AG09319 (cell line): ENCODE results near the gene ITPKA.

Source experiments
- DNase-seq: peaks from one replicate; pipeline ENCODE4 v3.0.0-alpha.2; 2010; ENCODE audit warnings: low read depth; ENCODE audit errors: extremely low read depth
- TF ChIP-seq, protein P1 (sequence below): IDR thresholded peaks from 2 replicates; pipeline ENCODE4 v1.5.1; 2011; ENCODE audit warnings: low read depth, mild to moderate bottlenecking, inconsistent platforms, low read length, moderate library complexity

ITPKA gene

DNA sequence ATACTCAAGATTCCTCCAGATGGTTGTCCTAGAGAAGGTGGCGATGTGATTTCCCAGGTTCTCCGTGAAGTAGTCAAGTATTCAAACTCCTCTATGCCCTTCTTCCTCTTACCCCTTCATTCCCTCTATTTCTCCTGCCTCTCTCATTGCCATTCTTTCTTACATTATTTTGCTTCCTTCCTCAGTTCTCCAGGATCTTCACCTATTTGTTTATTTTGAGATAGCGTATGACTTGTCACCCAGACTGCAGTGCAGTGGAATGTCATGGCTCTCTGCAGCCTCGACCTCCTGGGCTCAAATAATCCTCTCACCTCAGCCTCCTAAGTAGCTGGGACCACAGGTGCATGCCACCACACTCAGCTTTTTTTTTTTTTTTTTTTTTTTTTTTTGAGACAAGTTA lies 1.8 kb upstream of the ITPKA start:
- TF ChIP-seq, protein P1, sequence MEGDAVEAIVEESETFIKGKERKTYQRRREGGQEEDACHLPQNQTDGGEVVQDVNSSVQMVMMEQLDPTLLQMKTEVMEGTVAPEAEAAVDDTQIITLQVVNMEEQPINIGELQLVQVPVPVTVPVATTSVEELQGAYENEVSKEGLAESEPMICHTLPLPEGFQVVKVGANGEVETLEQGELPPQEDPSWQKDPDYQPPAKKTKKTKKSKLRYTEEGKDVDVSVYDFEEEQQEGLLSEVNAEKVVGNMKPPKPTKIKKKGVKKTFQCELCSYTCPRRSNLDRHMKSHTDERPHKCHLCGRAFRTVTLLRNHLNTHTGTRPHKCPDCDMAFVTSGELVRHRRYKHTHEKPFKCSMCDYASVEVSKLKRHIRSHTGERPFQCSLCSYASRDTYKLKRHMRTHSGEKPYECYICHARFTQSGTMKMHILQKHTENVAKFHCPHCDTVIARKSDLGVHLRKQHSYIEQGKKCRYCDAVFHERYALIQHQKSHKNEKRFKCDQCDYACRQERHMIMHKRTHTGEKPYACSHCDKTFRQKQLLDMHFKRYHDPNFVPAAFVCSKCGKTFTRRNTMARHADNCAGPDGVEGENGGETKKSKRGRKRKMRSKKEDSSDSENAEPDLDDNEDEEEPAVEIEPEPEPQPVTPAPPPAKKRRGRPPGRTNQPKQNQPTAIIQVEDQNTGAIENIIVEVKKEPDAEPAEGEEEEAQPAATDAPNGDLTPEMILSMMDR: no peak
- DNase-seq: no peak

DNA sequence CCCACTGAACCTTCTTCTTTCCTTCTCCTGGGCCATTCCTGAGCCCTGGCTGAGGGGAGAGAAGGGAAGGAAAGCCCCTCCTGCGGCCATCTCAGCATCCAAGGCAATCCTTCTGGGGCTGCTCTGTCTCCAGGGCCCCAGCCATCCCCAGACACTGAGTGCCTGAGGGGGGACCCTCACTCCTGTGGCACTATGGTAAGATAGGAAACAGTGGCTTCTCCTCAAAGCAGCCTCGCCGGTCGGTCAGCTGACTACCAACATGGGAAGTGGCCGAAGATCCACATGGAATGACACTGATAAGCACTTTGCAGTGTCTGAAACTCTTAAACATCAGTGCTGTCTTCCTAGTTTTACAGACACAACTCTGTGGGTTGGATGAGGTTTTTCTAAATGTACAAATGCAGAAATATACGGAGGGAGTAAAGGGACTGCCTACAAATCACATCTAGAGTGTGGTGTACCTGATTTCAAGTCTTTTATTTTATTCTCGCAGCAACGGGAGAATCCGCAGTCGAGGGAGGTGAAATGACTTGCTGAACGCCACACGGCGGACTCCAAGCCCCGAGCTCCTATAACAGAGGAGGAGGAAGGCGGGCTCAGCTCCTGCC lies 973 bp upstream of the ITPKA start:
- DNase-seq: no peak
- TF ChIP-seq, protein P1: no peak

DNA sequence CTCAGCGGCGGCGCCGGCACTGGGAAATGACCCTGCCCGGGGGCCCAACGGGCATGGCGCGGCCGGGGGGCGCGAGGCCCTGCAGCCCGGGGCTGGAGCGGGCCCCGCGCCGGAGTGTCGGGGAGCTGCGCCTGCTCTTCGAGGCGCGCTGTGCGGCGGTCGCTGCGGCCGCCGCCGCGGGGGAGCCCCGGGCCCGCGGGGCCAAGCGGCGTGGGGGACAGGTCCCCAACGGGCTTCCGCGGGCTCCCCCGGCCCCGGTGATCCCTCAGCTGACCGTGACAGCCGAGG lies 172 bp downstream of the ITPKA start:
- DNase-seq: no peak
- TF ChIP-seq, protein P1: no peak

DNA sequence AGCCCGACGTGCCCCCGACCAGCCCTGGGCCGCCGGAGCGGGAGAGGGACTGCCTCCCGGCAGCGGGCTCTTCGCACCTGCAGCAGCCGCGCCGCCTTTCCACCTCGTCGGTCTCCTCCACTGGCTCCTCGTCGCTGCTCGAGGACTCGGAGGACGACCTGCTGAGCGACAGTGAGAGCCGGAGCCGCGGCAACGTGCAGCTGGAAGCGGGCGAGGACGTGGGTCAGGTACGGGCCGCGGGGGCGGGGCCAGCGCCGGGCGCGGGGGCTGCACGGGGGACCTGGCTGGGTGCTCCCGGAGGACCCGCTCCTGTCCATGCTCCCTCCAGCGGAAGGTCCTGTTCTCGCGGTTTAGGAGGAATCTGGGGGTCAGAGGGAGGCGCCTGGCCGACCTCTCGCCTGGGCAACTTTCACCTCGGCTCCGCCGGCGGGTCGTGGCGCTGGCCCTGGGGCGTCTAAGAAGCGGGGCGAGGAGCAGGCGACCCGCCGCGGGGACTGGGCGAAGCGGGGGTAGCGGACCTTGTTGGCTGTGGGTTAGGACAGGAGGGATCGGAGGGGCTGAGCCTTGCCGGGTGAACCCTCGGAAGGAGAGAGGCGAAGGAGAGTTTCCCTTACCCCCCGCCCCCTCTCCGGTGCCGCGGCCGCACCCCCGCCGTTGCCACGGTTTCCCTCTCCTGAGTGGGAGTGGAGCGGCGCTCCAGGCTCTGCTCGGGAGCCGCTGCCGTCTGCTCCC lies 682 bp downstream of the ITPKA start:
- DNase-seq: no peak
- TF ChIP-seq, protein P1: no peak

DNA sequence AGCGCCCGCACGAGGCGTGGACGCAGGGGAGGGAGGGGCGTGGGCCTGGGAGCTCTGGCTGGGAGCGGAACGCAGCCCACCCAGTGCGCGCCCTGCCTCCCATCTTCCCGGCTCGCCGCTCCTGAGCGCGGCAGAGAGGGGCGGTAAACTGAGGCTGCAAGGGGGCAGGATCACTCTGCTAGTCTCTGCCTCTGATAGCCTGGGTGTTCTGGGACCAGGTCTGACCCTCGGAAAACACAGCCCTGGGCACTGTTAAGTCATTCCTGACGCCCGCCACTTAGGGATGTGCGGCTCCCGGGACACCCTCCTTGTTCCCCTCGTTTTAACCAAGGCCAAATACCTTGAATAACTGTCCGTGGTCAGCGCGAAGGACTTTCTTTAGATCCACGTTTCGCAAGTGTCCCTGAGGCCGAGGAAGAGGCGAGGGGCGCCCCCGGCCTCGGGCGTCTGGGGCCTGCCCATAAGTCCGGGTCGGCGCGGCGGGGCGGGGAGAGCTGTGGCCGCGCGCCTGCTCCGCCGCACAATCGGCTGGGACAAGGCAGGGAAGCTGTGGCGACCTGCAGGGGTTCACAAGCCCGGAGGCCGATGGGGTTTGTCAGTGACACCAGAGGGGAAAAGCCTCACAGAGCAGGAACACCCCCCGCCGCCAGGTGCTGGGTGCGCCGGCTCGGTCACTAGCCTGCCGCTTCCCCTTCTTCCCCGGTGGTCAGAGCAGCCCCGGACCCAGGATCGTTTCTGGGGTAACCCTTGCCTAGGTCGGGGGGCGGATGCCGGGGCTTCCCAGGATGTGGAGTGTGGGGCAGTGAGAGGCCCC lies 1.5 kb downstream of the ITPKA start:
- DNase-seq: no peak
- TF ChIP-seq, protein P1: no peak

DNA sequence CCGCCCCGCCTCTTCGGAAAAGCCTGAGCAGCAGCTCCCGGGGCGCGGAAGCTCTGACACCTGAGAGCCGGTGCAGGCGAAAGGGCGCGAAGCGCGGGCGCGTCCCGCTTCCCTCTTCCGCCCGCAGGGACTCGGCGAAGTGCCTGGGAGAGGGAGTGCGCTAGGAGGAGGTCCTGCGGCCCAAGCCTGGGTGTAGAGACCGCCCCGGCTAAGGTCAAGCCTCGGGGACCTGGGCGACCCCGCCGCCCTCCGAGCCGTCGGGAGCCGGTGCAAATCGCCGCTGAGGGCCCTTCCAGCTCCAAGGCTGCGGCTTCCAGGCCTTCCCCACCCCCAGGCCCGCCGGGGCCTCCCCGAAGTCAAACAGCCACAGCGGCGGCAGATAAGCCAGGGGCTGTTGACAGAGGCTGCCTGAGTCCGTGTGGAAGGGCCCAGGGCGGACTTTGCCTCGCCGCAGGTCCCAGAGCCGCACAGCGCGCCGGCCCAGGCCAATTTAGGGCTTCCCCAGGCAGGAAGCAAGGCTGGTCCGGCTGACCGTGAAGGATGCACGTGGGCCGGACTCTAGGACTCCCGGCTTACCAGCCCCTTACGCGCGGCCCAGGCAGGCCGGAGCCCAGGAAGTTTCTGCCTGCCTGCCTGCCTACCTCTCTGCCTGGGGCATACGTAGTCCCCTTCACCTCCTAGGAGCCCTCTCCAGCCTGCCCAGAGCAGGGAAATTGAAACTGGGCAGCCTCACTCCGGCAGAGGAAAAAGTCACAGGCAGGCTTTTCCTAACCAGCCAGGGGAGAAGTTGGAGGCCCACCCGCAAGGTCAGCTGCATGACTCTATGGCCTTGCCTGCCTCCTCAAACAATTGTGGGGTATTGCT lies 2.3 kb downstream of the ITPKA start:
- TF ChIP-seq, protein P1: no peak
- no peak for DNase-seq
